ENCODE measurements around the gene DOCK11. TPM values are rescaled to one million over a fixed set of nuclear protein-coding genes. Genes with fewer than 3 reads are reported as not detected.
"Not testable (repeated sequence)": the region's sequence is repeated elsewhere in the genome, so short reads cannot be mapped to it uniquely, and the experiment has no call there.

The DOCK11 gene
- total and polyA plus RNA-seq, 11 donors: 1.8 to 26.3 (median 2.9) TPM

DNA sequence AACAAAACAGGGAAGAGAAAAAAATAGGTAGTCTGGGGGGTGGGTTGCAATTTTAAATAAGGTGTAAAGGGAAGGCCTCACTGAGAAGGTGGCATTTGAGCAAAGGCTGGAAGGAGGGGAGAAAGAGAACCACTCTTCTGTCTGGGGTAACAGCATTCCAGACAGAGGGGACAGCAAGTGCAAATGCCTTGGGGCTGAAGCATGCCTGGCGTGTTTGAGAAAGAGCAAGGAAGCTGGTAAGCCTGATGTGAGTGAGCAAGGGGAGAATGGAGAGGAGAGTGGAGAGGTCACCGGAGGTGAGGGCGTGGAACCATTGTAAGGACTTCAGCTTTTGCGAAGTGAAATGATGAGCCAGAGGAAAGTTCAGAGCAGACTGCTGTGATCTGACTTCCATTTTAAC lies 19.7 kb upstream of the DOCK11 start:
- no peak for TF ChIP-seq POLR2A (IDR thresholded peaks at IDR 0.05)
- TF ChIP-seq, protein P1, sequence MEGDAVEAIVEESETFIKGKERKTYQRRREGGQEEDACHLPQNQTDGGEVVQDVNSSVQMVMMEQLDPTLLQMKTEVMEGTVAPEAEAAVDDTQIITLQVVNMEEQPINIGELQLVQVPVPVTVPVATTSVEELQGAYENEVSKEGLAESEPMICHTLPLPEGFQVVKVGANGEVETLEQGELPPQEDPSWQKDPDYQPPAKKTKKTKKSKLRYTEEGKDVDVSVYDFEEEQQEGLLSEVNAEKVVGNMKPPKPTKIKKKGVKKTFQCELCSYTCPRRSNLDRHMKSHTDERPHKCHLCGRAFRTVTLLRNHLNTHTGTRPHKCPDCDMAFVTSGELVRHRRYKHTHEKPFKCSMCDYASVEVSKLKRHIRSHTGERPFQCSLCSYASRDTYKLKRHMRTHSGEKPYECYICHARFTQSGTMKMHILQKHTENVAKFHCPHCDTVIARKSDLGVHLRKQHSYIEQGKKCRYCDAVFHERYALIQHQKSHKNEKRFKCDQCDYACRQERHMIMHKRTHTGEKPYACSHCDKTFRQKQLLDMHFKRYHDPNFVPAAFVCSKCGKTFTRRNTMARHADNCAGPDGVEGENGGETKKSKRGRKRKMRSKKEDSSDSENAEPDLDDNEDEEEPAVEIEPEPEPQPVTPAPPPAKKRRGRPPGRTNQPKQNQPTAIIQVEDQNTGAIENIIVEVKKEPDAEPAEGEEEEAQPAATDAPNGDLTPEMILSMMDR (IDR thresholded peaks at IDR 0.05): no peak

DNA sequence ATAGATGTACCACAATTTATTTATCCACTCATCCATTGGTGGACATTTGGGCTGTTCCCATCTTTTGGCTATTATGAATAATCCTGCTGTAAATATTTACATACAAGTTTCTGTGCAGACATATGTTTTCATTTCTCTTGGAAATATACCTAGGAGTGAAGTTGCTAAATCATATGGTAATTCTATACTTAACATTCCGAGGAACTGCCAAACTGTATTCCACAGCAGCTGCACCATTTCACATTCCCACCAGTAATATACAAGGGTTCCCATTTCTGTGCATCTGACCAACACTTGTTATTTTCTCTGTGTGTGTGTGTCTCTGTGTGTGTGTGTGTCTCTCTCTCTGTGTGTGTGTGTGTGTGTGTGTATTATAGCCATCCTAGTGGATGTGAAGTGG lies 15.4 kb upstream of the DOCK11 start:
- no peaks in the 10 kb centered on the region for H3K9me3 ChIP-seq
- no peak overlapping the region for H3K4me3 ChIP-seq
- no peaks in the 10 kb centered on the region for H3K36me3 ChIP-seq
- no peaks in the 10 kb centered on the region for H3K27me3 ChIP-seq
- WGBS, 4 donors: 67 to 91% (median 89%) methylated on average over 1 of the region's 1 CpG
- intact Hi-C loops (cut with DNase I): no loop called here
- no peak for TF ChIP-seq POLR2A (IDR thresholded peaks at IDR 0.05)
- TF ChIP-seq, protein P1 (IDR thresholded peaks at IDR 0.05): no peak
- H3K27ac ChIP-seq: no peak overlapping the region
- DNase-seq (no peak), ATAC-seq (no peak)
- H3K4me1 ChIP-seq: no peaks in the 10 kb centered on the region

More for the DNA sequence above, 19.7 kb upstream of the DOCK11 start:
- Histone ChIP-seq H3K4me3 (no peak overlapping the region), H3K36me3 (no peaks in the 10 kb centered on the region), H3K27ac (no peak overlapping the region), H3K4me1 (no peaks in the 10 kb centered on the region), H3K9me3 (no peaks in the 10 kb centered on the region), H3K27me3 (no peaks in the 10 kb centered on the region)
- no peak for ATAC-seq
- intact Hi-C loops (cut with DNase I): no loop called here
- WGBS, 4 donors: 74 to 91% (median 86%) methylated on average over 4 of the region's 4 CpGs
- DNase-seq: no peak

DNA sequence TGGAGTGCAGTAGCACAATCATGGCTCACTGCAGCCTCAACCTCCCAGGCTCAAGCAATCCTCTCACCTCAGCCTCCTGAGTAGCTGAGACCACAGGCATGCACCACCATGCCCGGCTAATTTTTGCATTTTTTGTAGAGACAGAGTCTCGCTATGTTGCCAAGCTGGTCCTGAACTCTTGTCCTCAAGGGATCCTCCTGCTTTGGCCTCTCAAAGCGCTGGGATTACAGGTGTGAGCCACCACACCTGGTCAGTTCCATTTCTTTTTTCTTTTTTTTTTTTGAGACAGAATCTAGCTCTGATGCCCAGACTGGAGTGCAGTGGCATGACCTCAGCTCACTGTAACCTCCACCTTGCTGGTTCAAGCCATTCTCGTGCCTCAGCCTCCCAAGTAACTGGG lies 13.2 kb upstream of the DOCK11 start:
- ATAC-seq: not testable (repeated sequence)

DNA sequence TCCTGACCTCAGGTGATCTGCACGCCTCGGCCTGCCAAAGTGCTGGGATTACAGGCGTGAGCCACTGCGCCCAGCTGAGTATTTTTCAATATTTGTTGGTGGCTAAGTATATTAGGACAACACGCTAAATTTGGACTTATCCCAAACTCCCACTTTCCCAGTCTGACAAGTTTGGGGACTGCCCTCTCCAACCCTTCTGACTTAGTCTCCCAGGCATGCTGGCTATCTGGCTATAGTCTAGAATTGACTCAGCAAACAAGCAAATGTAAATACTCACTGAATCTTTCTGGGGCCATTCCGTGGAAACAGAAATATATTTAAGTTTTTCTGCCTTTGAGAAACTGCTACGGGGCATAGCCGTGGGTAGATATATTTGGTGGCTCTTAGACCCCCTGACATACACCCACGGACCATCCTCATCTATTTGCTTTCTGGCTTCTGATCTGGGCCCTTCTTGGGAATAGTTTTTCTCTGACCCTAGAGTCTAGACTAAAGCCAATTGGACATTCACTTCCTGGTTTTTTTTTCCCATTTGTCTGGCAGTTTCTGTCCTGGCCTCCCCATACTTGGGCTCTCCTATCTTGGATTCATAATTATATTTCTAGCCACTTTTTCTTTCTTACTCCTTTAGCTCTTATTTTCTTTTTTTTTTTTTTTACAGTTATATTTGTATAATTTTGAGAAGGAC lies 11.3 kb upstream of the DOCK11 start:
- WGBS, 4 donors: 77 to 91% (median 84%) methylated on average over 9 of the region's 9 CpGs
- no peak for ATAC-seq
- H3K4me3 ChIP-seq: no peak overlapping the region
- H3K27me3 ChIP-seq: no peaks in the 10 kb centered on the region
- DNase-seq: no peak
- H3K9me3 ChIP-seq: no peaks in the 10 kb centered on the region
- TF ChIP-seq POLR2A (IDR thresholded peaks at IDR 0.05): no peak
- TF ChIP-seq, protein P1 (IDR thresholded peaks at IDR 0.05): no peak
- H3K27ac ChIP-seq: no peak overlapping the region
- no peaks in the 10 kb centered on the region for H3K4me1 ChIP-seq
- no peaks in the 10 kb centered on the region for H3K36me3 ChIP-seq
- intact Hi-C loops (cut with DNase I): no loop called here

More for the DNA sequence above, 13.2 kb upstream of the DOCK11 start:
- H3K36me3 ChIP-seq; H3K4me3 ChIP-seq; H3K27me3 ChIP-seq; DNase-seq; H3K27ac ChIP-seq; H3K4me1 ChIP-seq; H3K9me3 ChIP-seq; intact Hi-C loops (cut with DNase I): not testable (repeated sequence)
- 74 to 98% (median 91%) methylated on average over 4 of the region's 4 CpGs for WGBS, 4 donors

DNA sequence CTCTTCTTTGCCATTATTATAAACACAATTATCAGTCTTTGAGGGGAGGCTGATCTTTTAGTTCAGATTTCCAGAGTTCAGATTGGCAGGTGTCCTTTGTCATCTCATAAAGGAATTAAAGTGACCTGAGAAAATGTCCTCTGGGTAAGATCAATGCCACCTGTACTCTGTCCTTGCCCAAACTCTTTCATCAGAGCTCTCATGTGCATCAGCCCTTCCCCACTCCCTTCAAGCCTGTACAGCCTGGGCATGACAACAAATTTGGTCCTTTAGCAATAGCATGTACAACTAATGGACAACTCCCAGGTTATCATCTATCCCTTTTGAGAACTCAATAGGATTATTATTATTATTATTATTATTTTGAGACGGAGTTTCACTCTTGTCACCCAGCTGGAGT lies 8.9 kb upstream of the DOCK11 start:
- H3K27me3 ChIP-seq; H3K4me3 ChIP-seq; H3K36me3 ChIP-seq; intact Hi-C loops (cut with DNase I); H3K4me1 ChIP-seq; H3K27ac ChIP-seq; H3K9me3 ChIP-seq; DNase-seq; ATAC-seq: not testable (repeated sequence)
- WGBS, 4 donors: 72 to 100% (median 92%) methylated on average over 1 of the region's 1 CpG
